Thymus (tissue), 11 donors: ENCODE results near the gene EYS. TPM values are rescaled to one million over a fixed set of nuclear protein-coding genes. Genes with fewer than 3 reads are reported as not detected.

Experiments
- DNase-seq, 9 donors: peaks; one replicate each; pipeline ENCODE4 v3.0.0-alpha.2; 2013; ENCODE audit warnings: low spot score in 9 of 9, low read depth in 6 of 9, missing footprints in 1 of 9
- H3K27ac ChIP-seq, 2 donors: one replicate each; pipeline ENCODE4 v1.5.1; 2013; ENCODE audit warnings: control low read depth in 1 of 2, low read depth in 1 of 2, low read length in 1 of 2, mild to moderate bottlenecking in 1 of 2, moderate library complexity in 1 of 2
- H3K27me3 ChIP-seq, 2 donors: one replicate each; pipeline ENCODE4 v1.5.1; 2013; ENCODE audit warnings: low read length in 1 of 2; ENCODE audit not compliant: control insufficient read depth in 2 of 2, insufficient read depth in 1 of 2
- H3K36me3 ChIP-seq, 2 donors: one replicate each; pipeline ENCODE4 v1.5.1; 2013; ENCODE audit warnings: low read length in 1 of 2, mild to moderate bottlenecking in 1 of 2, moderate library complexity in 1 of 2; ENCODE audit not compliant: control insufficient read depth in 2 of 2, insufficient read depth in 2 of 2
- H3K4me1 ChIP-seq, 2 donors: one replicate each; pipeline ENCODE4 v1.5.1; 2013; ENCODE audit warnings: low read length in 2 of 2; ENCODE audit not compliant: control insufficient read depth in 2 of 2, insufficient read depth in 2 of 2
- H3K4me3 ChIP-seq, 2 donors: one replicate each; pipeline ENCODE4 v1.5.1; 2013; ENCODE audit warnings: low read length in 2 of 2, control low read depth in 1 of 2, mild to moderate bottlenecking in 1 of 2
- H3K9me3 ChIP-seq, 2 donors: one replicate each; pipeline ENCODE4 v1.5.1; 2013; ENCODE audit warnings: low read length in 1 of 2, mild to moderate bottlenecking in 1 of 2; ENCODE audit not compliant: control insufficient read depth in 2 of 2, insufficient read depth in 1 of 2
- WGBS: extraction: QIAGEN DNeasy Blood & Tissue Kit; methylation state at CpG from one replicate; pipeline ENCODE4 v1.1.7; 2013; 5-methylcytosine and 5-hydroxymethylcytosine counted together
- polyA plus RNA-seq: library from polyadenylated mRNA; stranded (reverse); fragments of 200-250 nt; gene quantifications from one replicate; pipeline ENCODE4 v1.2.3, GENCODE V29; 2013
- total RNA-seq: library from RNA; stranded (reverse); fragments of 120-200 nt; gene quantifications from one replicate; pipeline ENCODE4 v1.2.4, GENCODE V29; 2013
- donor health status: healthy.

Gene EYS
- total and polyA plus RNA-seq, 2 donors: 0.05 to 0.28 TPM

DNA sequence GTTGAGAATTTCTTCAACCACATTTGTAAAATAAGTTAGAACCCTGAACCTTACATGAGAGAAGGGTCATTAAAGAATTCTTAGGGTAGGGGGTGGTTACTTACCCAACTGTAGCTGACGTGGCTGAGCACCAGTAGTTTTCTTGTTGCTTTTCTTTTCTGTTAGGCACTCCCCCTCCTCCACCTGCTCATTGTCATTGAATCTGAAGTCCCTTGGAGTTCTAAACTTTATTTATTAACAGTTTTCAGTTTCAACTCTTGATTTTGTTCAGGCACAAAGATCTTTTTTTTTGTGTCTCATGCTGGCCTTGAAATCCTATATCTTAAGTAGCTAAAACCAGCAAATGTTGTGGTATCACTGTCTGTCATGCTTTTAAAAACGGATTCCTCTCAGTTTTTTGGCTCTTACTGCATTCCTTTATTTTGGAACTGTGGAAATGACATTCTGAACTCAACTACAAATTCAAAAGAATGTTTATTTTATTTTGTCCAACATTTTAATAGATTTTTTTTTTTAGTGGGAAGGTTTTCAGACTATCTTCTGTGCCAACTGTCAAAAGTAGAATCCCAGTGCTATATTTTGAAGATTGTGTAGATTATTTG, 1606.2 kb downstream of the EYS start:
- Histone ChIP-seq H3K4me3 (no peak overlapping the region), H3K36me3 (no peaks in the 10 kb centered on the region), H3K9me3 (peaks cover 1 to 5% of the 10 kb centered on the region in 2 donors), H3K27me3 (no peaks in the 10 kb centered on the region), H3K4me1 (no peaks in the 10 kb centered on the region), H3K27ac (no peak overlapping the region)
- 71% methylated on average over 2 of the region's 2 CpGs for WGBS
- DNase-seq: no peak

DNA sequence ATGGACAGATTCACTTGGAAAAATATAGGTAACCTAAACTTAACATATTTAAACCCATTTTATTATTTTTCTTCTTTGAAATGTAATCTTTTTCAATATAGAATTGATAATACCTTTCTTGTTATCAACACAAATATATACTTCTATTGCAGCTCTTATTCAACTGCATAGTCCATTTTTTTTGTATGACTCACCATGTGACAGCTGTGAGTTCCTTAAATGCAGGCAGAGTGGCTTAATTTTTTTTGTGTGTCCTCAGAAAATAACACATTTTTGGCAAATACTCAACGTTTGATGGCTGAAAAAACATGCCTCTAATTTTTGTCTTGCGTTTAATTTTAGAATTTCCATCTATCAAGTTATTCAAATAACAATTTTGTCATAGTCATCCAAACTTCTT, 1616.7 kb downstream of the EYS start:
- H3K27me3 ChIP-seq: no peaks in the 10 kb centered on the region
- no peak overlapping the region for H3K4me3 ChIP-seq
- WGBS: 63% methylated on average over 2 of the region's 2 CpGs
- no peaks in the 10 kb centered on the region for H3K9me3 ChIP-seq
- no peak for DNase-seq
- H3K27ac ChIP-seq: no peak overlapping the region
- no peaks in the 10 kb centered on the region for H3K36me3 ChIP-seq
- H3K4me1 ChIP-seq: no peaks in the 10 kb centered on the region

DNA sequence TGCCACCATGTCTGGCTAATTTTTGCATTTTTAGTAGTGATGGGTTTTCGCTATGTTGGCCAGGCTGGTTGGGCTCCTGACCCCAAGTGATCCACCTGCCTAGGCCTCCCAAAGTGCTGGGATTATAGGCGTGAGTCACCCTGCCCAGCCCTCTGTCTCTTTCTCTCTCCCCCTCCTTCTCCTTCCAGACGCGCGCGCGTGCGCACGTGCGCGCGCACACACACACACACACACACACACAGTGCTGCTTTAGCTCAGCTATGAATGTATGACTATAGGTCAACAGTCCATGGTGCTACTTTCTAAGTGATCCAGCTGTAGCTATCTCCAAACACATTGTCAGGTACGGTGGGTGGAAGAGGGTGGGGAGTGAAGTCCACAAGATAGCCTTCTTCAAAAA, 1621.9 kb downstream of the EYS start:
- Histone ChIP-seq H3K4me1 (no peaks in the 10 kb centered on the region), H3K27me3 (no peaks in the 10 kb centered on the region), H3K9me3 (no peaks in the 10 kb centered on the region), H3K36me3 (no peaks in the 10 kb centered on the region), H3K4me3 (no peak overlapping the region), H3K27ac (no peak overlapping the region)
- DNase-seq: no peak
- WGBS: 93% methylated on average over 13 of the region's 13 CpGs

DNA sequence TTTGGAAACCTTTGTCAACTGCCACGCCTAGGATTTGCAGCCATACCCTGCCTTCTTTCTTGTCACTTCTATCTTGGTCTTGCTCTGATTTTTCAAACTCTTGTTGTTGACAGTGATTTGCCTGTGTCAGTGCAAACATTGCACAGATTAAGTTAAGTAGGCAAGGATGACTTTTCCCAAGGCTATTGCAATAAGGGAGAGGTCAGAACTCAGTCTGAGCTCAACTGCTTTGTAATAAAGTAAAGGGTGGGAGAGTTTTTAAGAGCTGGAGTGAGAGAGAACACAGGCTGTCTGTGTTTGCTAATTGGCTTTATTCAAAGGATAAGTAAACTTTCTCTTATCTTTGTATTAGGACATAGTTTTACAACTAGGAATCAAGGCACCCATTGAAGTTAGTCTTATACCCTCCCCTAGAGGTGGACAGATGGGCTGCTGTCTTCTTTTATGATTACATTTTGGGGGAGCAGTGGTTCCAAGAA, 1622.8 kb downstream of the EYS start:
- Histone ChIP-seq H3K4me1 (no peaks in the 10 kb centered on the region), H3K27ac (no peak overlapping the region), H3K4me3 (no peak overlapping the region), H3K36me3 (no peaks in the 10 kb centered on the region), H3K9me3 (no peaks in the 10 kb centered on the region), H3K27me3 (no peaks in the 10 kb centered on the region)
- no peak for DNase-seq
- WGBS: 97% methylated on average over 1 of the region's 1 CpG

DNA sequence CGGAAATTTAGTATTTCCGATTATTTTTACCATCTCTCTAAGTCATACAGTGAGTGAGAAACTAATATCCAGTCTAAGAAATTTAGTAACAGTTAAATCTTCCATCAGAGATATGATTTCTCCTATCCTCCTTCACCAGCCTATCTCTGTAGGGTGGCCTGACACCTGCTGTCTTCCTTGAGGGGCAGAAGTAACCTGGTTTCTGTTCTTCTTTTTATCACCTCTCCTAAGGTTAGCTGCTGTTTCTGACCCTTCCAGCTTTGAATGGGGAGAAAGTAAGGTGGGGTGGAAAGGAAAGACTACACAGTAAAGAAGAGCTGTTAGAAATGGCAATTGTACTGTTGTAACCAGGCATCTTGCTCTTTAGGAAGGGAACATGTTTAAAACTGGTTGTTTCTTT, 1623.8 kb downstream of the EYS start:
- WGBS: over 99% methylated on average over 2 of the region's 2 CpGs
- H3K27ac ChIP-seq: no peak overlapping the region

DNA sequence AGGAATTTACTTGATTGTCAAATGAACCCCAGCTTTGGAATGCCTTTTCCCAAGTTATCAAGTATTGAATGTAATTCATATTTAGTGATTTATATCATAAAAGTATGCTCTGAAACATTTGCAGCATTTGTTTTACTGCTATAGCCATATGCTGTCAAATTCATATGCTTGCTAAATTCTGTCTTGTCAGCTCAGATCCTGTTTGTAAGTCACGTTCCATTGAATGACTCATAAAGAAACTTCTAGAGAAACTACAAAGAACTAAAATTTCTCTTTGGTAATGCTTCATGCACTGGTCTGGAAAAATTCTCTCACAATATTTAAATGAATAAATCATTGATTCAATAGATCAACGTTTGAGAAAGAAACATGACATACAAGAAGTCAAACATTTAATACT, 1625.6 kb downstream of the EYS start:
- H3K4me1 ChIP-seq: no peaks in the 10 kb centered on the region

More for the DNA sequence above, 1623.8 kb downstream of the EYS start:
- no peaks in the 10 kb centered on the region for H3K36me3 ChIP-seq
- no peaks in the 10 kb centered on the region for H3K27me3 ChIP-seq
- no peaks in the 10 kb centered on the region for H3K9me3 ChIP-seq
- DNase-seq: no peak
- H3K4me1 ChIP-seq: no peaks in the 10 kb centered on the region
- no peak overlapping the region for H3K4me3 ChIP-seq

DNA sequence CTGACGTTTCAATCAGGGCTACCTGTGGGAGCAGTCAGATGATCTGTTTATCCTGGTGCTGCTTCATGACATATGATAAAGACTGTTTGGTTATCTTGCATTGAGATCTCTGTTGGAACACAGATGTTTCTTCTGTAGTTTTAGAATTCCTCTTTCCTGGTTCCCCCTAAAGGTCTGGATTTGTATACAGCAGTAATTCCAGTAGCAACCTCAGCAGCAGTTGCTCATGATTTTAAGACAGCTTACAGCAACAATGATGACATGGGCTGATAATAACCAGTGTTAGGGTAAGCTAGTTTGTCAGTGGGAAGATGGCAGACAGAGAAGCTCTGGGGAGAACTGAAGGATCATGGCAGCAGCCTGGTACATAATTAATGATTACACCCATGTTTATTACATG, 1632.0 kb downstream of the EYS start:
- Histone ChIP-seq H3K4me3 (no peak overlapping the region), H3K4me1 (no peaks in the 10 kb centered on the region), H3K36me3 (no peaks in the 10 kb centered on the region), H3K27ac (no peak overlapping the region), H3K27me3 (no peaks in the 10 kb centered on the region), H3K9me3 (no peaks in the 10 kb centered on the region)
- DNase-seq: no peak
- WGBS: 89% methylated on average over 1 of the region's 1 CpG

More for the DNA sequence above, 1625.6 kb downstream of the EYS start:
- H3K27me3 ChIP-seq: no peaks in the 10 kb centered on the region
- no peak overlapping the region for H3K4me3 ChIP-seq
- DNase-seq: no peak
- WGBS: 84% methylated on average over 2 of the region's 2 CpGs
- H3K27ac ChIP-seq: no peak overlapping the region
- H3K9me3 ChIP-seq: no peaks in the 10 kb centered on the region
- no peaks in the 10 kb centered on the region for H3K36me3 ChIP-seq

DNA sequence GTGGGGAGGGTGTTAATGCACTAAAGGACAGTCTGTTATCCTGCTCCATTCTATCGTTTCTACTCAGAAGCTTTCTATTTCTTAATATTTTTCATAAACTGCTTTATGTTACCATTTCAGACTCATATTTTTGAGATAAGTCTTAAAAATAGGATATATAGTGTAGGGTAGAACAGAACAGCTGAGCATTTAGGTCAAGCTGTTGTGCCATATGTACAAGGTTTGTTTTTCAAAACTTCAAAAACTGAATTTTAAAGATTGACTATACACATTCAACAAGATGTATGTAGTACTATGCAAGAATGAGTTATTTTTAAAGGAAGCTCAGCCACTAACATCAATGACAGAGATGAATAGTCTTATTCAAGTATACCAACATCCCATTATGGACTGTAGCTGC, 1634.3 kb downstream of the EYS start:
- Histone ChIP-seq H3K9me3 (no peaks in the 10 kb centered on the region), H3K4me1 (no peaks in the 10 kb centered on the region), H3K27ac (no peak overlapping the region), H3K27me3 (no peaks in the 10 kb centered on the region), H3K4me3 (no peak overlapping the region), H3K36me3 (no peaks in the 10 kb centered on the region)
- no peak for DNase-seq
- 94% methylated on average over 1 of the region's 1 CpG for WGBS

DNA sequence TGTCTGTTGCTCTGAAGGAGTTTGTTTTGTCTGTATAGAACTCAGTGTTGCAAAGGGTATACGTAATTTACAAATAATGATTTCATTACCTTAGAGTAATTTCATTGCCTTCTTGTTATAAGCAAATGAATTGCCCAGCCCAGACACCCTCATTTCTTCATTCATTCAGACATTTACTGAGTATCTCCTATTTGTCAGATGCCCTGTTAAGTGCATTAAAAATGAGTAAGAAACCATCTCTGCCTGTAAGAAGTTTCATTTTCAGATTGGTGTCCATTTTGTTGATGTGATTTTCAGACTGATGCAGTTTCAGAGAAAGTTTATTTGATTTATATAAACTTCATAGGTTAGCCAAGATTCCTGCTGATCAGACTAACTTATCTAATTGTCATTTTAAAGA, 1642.1 kb downstream of the EYS start:
- Histone ChIP-seq H3K36me3 (no peaks in the 10 kb centered on the region), H3K4me1 (no peaks in the 10 kb centered on the region), H3K27me3 (no peaks in the 10 kb centered on the region), H3K4me3 (no peak overlapping the region), H3K27ac (no peak overlapping the region), H3K9me3 (no peaks in the 10 kb centered on the region)
- 97% methylated on average over 1 of the region's 1 CpG for WGBS
- DNase-seq: no peak
